ENCODE results near the gene PNPLA5.

PNPLA5 gene

GRCh38 chr22:43855431-43855830, 36.4 kb downstream of the PNPLA5 start:
- no peak overlapping the region for H2AFZ ChIP-seq (ENCODE audit: low read depth, low read length)
- peaks cover 2% of the 10 kb centered on the region for H3K9me3 ChIP-seq (ENCODE audit: insufficient read depth, low read length, severe bottlenecking)
- H3K27me3 ChIP-seq (ENCODE audit: insufficient read depth, low read length, poor library complexity), result no peaks in the 10 kb centered on the region
- DNase-seq (no peak), ATAC-seq (ENCODE audit: insufficient read depth, low read depth) (no peak)
- 0 out of 2 replicates have a peak, but pooled peaks cover 4% of the 10 kb centered on the region for H4K20me1 ChIP-seq (ENCODE audit: insufficient read depth, low read length)
- no peak overlapping the region for H3K9ac ChIP-seq (ENCODE audit: low read depth, low read length)
- H3K4me1 ChIP-seq (ENCODE audit: insufficient read depth, low read length), result no peaks in the 10 kb centered on the region
- H3K36me3 ChIP-seq (ENCODE audit: insufficient read depth, low read length), result no peaks in the 10 kb centered on the region
- H3K4me2 ChIP-seq (ENCODE audit: insufficient read depth, low read length), result no peak overlapping the region
- H3K79me2 ChIP-seq (ENCODE audit: insufficient read depth, low read length), result no peaks in the 10 kb centered on the region
- H3K27ac ChIP-seq (ENCODE audit: low read length), result no peak overlapping the region
- no peak overlapping the region for H3K4me3 ChIP-seq (ENCODE audit: low read depth in 1 of 2, low read length in 2 of 2)
- TF ChIP-seq EZH2 (IDR thresholded peaks at IDR 0.05; ENCODE audit: borderline replicate concordance, low read depth, low read length, severe bottlenecking) (no peak), CTCF (IDR thresholded peaks at IDR 0.05; ENCODE audit: borderline replicate concordance, extremely low read depth, low read length, poor library complexity, severe bottlenecking) (no peak)

GRCh38 chr22:43854786-43855271, 37.0 kb downstream of the PNPLA5 start:
- Histone ChIP-seq H3K4me2 (ENCODE audit: insufficient read depth, low read length) (no peak overlapping the region), H3K27me3 (ENCODE audit: insufficient read depth, low read length, poor library complexity) (no peaks in the 10 kb centered on the region), H3K4me3 (ENCODE audit: low read depth in 1 of 2, low read length in 2 of 2) (no peak overlapping the region), H3K4me1 (ENCODE audit: insufficient read depth, low read length) (no peaks in the 10 kb centered on the region), H3K79me2 (ENCODE audit: insufficient read depth, low read length) (no peaks in the 10 kb centered on the region), H2AFZ (ENCODE audit: low read depth, low read length) (no peak overlapping the region), H4K20me1 (ENCODE audit: insufficient read depth, low read length) (0 out of 2 replicates have a peak, but pooled peaks cover 4% of the 10 kb centered on the region), H3K9ac (ENCODE audit: low read depth, low read length) (no peak overlapping the region), H3K9me3 (ENCODE audit: insufficient read depth, low read length, severe bottlenecking) (peaks cover 2% of the 10 kb centered on the region), H3K36me3 (ENCODE audit: insufficient read depth, low read length) (no peaks in the 10 kb centered on the region), H3K27ac (ENCODE audit: low read length) (no peak overlapping the region)
- no peak for ATAC-seq (ENCODE audit: insufficient read depth, low read depth)
- DNase-seq, result no peak
- TF ChIP-seq EZH2 (IDR thresholded peaks at IDR 0.05; ENCODE audit: borderline replicate concordance, low read depth, low read length, severe bottlenecking) (no peak), CTCF (IDR thresholded peaks at IDR 0.05; ENCODE audit: borderline replicate concordance, extremely low read depth, low read length, poor library complexity, severe bottlenecking) (no peak)

- H3K9me3 ChIP-seq (ENCODE audit: insufficient read depth, low read length, severe bottlenecking), result peaks cover 2% of the 10 kb centered on the region
- H4K20me1 ChIP-seq (ENCODE audit: insufficient read depth, low read length), result 0 out of 2 replicates have a peak, but pooled peaks cover 4% of the 10 kb centered on the region
- H3K4me3 ChIP-seq (ENCODE audit: low read depth in 1 of 2, low read length in 2 of 2), result no peak overlapping the region
- H2AFZ ChIP-seq (ENCODE audit: low read depth, low read length), result no peak overlapping the region
- ATAC-seq (ENCODE audit: insufficient read depth, low read depth), result no peak
- no peaks in the 10 kb centered on the region for H3K4me1 ChIP-seq (ENCODE audit: insufficient read depth, low read length)
- H3K9ac ChIP-seq (ENCODE audit: low read depth, low read length), result no peak overlapping the region
- no peak overlapping the region for H3K27ac ChIP-seq (ENCODE audit: low read length)
- H3K36me3 ChIP-seq (ENCODE audit: insufficient read depth, low read length), result no peaks in the 10 kb centered on the region
- H3K4me2 ChIP-seq (ENCODE audit: insufficient read depth, low read length), result no peak overlapping the region
- no peaks in the 10 kb centered on the region for H3K79me2 ChIP-seq (ENCODE audit: insufficient read depth, low read length)
- TF ChIP-seq CTCF (IDR thresholded peaks at IDR 0.05; ENCODE audit: borderline replicate concordance, extremely low read depth, low read length, poor library complexity, severe bottlenecking) (no peak), EZH2 (IDR thresholded peaks at IDR 0.05; ENCODE audit: borderline replicate concordance, low read depth, low read length, severe bottlenecking) (no peak)
- no peak for DNase-seq
- no peaks in the 10 kb centered on the region for H3K27me3 ChIP-seq (ENCODE audit: insufficient read depth, low read length, poor library complexity)
Observed at GRCh38 chr22:43854121-43854785, 37.6 kb downstream of the PNPLA5 start.
